Gastrocnemius medialis (tissue), 4 donors: ENCODE data around the gene POLG. TPM values are rescaled to one million over a fixed set of nuclear protein-coding genes. Genes with fewer than 3 reads are reported as not detected.

Source experiments
- ATAC-seq, 2 donors: fragments of 150-250 bp; one replicate each; pipeline ENCODE4 v1.9.1; 2016
- DNase-seq, 2 donors: peaks; one replicate each; pipeline ENCODE4 v3.0.0-alpha.2; 2019
- H3K27ac ChIP-seq, 4 donors: fragments of 200-600 bp; sonication (generic); 1 replicate in 1 of 4; 2 replicates in 3 of 4; pipeline ENCODE4 v1.5.1; 2016 to 2018; ENCODE audit warnings: mild to moderate bottlenecking in 2 of 4, moderate library complexity in 1 of 4
- H3K27me3 ChIP-seq, 3 donors: fragments of 200-600 bp; sonication (generic) in 2 of 3; 1 replicate in 1 of 3; 2 replicates in 2 of 3; pipeline versions ENCODE4 v1.5.1 to v1.6.0; 2016 to 2019; ENCODE audit warnings: mild to moderate bottlenecking in 1 of 3, moderate library complexity in 1 of 3
- H3K36me3 ChIP-seq, 2 donors: fragments of 200-600 bp; sonication (generic) in 1 of 2; one replicate each; pipeline ENCODE4 v1.5.1; 2017 to 2018
- H3K4me1 ChIP-seq, 2 donors: fragments of 200-600 bp; sonication (generic) in 1 of 2; one replicate each; pipeline ENCODE4 v1.5.1; 2016 to 2017; ENCODE audit warnings: mild to moderate bottlenecking in 2 of 2
- H3K4me3 ChIP-seq, 4 donors: fragments of 200-600 bp; sonication (generic) in 3 of 4; 1 replicate in 1 of 4; 2 replicates in 3 of 4; pipeline ENCODE4 v1.5.1; 2016 to 2019; ENCODE audit warnings: mild to moderate bottlenecking in 2 of 4
- H3K9me3 ChIP-seq, 3 donors: fragments of 200-600 bp; sonication (generic) in 2 of 3; 1 replicate in 1 of 3; 2 replicates in 2 of 3; pipeline ENCODE4 v1.5.1; 2016 to 2019
- POLR2A ChIP-seq, 2 donors: fragments of 450-650 bp; IDR thresholded peaks; one replicate each; pipeline ENCODE4 v1.6.1; 2017; ENCODE audit warnings: antibody characterized with exemption in 2 of 2, mild to moderate bottlenecking in 2 of 2, moderate library complexity in 2 of 2
- in situ Hi-C, 4 donors: fragments of 200-750 bp; cut with MboI; loops; one replicate each; pipeline versions ENCODE4 v1.15.0 to v1.8.0; 2017; ENCODE audit warnings: low sequenced_read_pairs in 4 of 4
- intact Hi-C: fragments of 100-400 bp; cut with DNase I; formaldehyde crosslinking; loops from one replicate; pipeline ENCODE4 v1.15.1; 2023; ENCODE audit warnings: low total_unique reads
- total RNA-seq, 4 donors: library from RNA; depleted of rRNA; stranded (reverse); fragments of >200 nt; gene quantifications; one replicate each; pipeline versions ENCODE4 v1.1.0 to v1.2.3, GENCODE V29; 2016
- TF ChIP-seq, protein P1 (sequence below), 5 experiments: fragments of 450-650 bp in 3 of 5; fragments of 200-600 bp in 2 of 5; sonication (generic) in 2 of 5; IDR thresholded peaks in 4 of 5; conservative IDR thresholded peaks in 1 of 5; 1 replicate in 4 of 5; 2 replicates in 1 of 5; pipeline ENCODE4 v1.5.1; 2016 to 2019; ENCODE audit warnings: antibody characterized with exemption in 5 of 5, mild to moderate bottlenecking in 3 of 5, moderate library complexity in 3 of 5

The POLG gene
- total RNA-seq, 4 donors from 2014 or later = 50.9 to 81.9 (median 61.4) TPM

DNA sequence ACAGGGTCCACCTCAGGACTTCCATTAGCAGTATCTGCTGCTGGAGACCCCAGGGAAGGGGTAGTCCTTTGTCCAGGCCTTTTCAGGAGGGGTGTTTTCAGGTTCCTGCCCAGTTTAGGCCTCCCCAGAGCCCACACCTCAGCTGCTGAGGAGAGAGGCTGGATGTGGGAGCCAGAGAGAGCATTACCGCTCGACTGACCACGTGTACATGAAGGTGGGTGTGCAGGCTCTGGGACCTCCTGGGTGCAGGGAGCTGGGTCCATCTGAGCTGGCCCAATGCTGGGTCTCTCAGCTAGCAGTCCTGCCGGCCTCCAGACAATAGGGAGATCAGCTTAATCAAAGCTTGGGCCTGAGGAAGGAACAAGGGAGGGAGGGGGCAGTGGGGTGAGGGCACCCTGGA is 29.1 kb upstream of the POLG start:
- Histone ChIP-seq H3K27me3 (peaks cover 96 to 99% (median 98%) of the 10 kb centered on the region in 3 donors), H3K4me3 (no peak overlapping the region), H3K27ac (no peak overlapping the region), H3K36me3 (no peaks in the 10 kb centered on the region), H3K9me3 (no peaks in the 10 kb centered on the region), H3K4me1 (peaks cover 0 to 12% of the 10 kb centered on the region in 2 donors)
- intact Hi-C loops = no loop called here
- in situ Hi-C loops = loop anchor here in 1 of 4 donors (5.0 kb wide), 1 partner anchor 69 kb away; no protein-coding TSS in a partner anchor
- no peak for DNase-seq
- no peak for ATAC-seq
- TF ChIP-seq, protein P1, sequence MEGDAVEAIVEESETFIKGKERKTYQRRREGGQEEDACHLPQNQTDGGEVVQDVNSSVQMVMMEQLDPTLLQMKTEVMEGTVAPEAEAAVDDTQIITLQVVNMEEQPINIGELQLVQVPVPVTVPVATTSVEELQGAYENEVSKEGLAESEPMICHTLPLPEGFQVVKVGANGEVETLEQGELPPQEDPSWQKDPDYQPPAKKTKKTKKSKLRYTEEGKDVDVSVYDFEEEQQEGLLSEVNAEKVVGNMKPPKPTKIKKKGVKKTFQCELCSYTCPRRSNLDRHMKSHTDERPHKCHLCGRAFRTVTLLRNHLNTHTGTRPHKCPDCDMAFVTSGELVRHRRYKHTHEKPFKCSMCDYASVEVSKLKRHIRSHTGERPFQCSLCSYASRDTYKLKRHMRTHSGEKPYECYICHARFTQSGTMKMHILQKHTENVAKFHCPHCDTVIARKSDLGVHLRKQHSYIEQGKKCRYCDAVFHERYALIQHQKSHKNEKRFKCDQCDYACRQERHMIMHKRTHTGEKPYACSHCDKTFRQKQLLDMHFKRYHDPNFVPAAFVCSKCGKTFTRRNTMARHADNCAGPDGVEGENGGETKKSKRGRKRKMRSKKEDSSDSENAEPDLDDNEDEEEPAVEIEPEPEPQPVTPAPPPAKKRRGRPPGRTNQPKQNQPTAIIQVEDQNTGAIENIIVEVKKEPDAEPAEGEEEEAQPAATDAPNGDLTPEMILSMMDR (IDR thresholded peaks at IDR 0.05 in 4 of 5, conservative IDR thresholded peaks at IDR 0.05 in 1 of 5) = no peak
- no peak for TF ChIP-seq POLR2A (IDR thresholded peaks at IDR 0.05)

DNA sequence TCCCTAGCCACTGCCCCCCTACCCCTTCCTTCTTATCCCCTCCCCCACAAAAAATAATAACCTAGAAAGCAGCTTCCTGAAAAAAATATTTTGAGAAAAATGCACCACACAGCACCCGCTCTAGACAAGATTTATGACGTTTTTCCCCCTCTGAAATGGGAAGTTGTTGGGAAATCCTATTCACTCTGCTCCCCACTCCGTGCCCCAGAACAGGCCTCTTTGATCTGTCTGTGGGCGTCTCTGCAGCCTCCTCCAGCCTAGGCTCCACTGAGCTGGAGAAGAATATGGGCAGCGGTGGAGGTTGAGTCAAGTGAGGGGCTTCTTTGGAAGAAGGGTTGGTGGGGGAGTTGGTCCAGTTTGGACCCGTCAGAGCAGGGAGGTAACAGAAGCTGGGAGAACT is 28.5 kb upstream of the POLG start:
- H3K9me3 ChIP-seq = no peaks in the 10 kb centered on the region
- ATAC-seq = no peak
- no peak overlapping the region for H3K27ac ChIP-seq
- H3K4me1 ChIP-seq = peaks cover 0 to 13% of the 10 kb centered on the region in 2 donors
- in situ Hi-C loops = loop anchor here in 1 of 4 donors (5.0 kb wide), 1 partner anchor 69 kb away; no protein-coding TSS in a partner anchor
- no peak overlapping the region for H3K4me3 ChIP-seq
- no peaks in the 10 kb centered on the region for H3K36me3 ChIP-seq
- TF ChIP-seq, protein P1 (IDR thresholded peaks at IDR 0.05 in 4 of 5, conservative IDR thresholded peaks at IDR 0.05 in 1 of 5) = no peak
- TF ChIP-seq POLR2A (IDR thresholded peaks at IDR 0.05) = no peak
- peaks cover 92 to 95% (median 94%) of the 10 kb centered on the region in 3 donors for H3K27me3 ChIP-seq
- no peak for DNase-seq
- intact Hi-C loops = no loop called here

DNA sequence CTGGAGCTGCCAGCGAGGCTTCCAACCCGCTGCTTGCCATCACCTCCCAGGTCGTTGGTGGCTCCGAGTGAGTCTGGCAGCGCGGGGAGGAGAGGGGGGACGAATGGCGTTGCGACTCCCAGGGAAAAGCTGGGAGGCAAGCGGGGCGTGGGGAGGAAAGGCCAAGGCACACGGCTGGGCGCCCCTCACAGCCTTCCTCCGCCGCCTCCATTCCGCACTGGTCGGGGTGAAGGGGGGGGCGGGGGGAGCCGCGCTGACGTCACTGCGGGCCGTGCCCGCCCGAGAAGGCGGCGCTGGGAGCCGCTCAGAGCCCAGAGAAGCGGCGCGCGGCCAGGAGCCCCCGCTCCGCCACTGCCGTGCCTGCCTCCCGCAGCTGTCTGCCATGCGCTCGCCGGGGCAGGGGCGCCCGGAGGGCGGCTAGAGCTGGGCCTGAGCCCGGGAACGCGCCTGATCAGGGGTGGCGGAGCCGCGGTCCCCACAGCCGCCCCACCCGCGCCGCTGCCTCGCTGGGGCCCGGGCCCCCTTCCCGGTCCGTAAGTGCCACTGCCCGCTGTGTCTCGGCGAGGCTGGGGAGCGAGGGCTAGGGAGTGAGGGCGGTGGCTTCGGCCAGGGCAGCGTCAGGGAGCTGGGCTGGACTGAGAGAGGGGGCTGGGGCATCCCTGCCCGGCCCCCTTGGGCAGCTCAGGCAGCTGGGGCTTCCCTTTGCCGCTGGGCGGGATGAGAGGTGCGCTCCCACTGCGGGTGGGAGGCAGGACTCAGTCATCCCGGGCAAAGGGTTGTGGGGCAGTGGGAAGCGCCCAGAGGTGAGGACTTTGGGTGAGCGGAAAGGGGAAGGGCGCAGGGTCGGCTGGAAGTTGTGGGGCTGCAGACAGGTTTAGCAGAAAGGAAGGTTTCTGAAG is 27.8 kb upstream of the POLG start:
- ATAC-seq = no peak
- no peak for TF ChIP-seq POLR2A (IDR thresholded peaks at IDR 0.05)
- TF ChIP-seq, protein P1 (IDR thresholded peaks at IDR 0.05 in 4 of 5, conservative IDR thresholded peaks at IDR 0.05 in 1 of 5) = no peak
- no peaks in the 10 kb centered on the region for H3K9me3 ChIP-seq
- intact Hi-C loops = no loop called here
- no peak overlapping the region for H3K27ac ChIP-seq
- H3K4me3 ChIP-seq = no peak overlapping the region
- no peak for DNase-seq
- peaks cover 0 to 12% of the 10 kb centered on the region in 2 donors for H3K4me1 ChIP-seq
- in situ Hi-C loops = loop anchor here in 1 of 4 donors (5.0 kb wide), 1 partner anchor 70 kb away; no protein-coding TSS in a partner anchor
- peaks cover 92 to 95% (median 94%) of the 10 kb centered on the region in 3 donors for H3K27me3 ChIP-seq
- no peaks in the 10 kb centered on the region for H3K36me3 ChIP-seq

DNA sequence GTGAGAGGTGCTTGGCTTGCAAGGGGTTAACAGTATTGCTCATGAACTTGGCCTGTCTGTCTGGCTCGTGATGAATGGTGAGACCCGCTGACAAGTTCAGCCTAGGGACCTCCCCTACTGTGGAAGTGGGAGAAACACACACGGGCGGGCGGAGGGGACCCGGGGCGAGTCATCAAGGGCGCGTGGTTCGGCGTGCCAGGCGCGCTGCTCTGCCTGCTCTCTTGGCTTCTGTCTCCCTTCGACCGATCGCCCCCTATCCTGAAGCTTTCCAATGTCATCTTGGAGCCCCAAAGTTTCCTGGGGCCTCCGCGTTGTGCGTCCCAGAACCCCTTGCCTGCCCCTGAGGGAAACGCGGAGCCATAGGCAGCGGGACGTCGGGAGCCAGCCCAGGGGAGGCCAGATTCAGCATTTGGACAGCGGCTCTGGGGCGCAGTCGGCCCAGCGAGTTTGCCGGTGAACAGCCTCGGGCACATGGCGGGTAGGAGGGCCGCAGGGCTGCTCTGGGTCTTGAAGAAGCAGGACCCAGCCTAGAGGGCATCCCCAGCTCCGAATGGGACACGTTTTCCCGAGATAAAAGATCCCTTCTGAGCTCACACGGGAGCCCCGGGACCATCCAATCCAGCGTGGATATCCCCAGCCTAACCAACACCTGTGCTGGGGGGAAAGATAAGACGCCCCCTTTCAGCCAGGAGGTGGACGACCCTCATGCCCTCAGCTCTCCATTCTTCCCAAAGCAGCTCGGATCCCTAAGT is 27.0 kb upstream of the POLG start:
- Histone ChIP-seq H3K27me3 (peaks cover 92 to 94% (median 92%) of the 10 kb centered on the region in 3 donors), H3K4me3 (no peak overlapping the region), H3K9me3 (no peaks in the 10 kb centered on the region), H3K27ac (no peak overlapping the region), H3K4me1 (peaks cover 0 to 8% of the 10 kb centered on the region in 2 donors), H3K36me3 (no peaks in the 10 kb centered on the region)
- in situ Hi-C loops (loop anchor here in 1 of 4 donors (5.0 kb wide), 1 partner anchor 71 kb away; no protein-coding TSS in a partner anchor), intact Hi-C loops (no loop called here)
- DNase-seq (peak in 1 of 2 donors; percentile 12), ATAC-seq (peak in 1 of 2 donors; percentile 30)
- TF ChIP-seq, protein P1 (IDR thresholded peaks at IDR 0.05 in 4 of 5, conservative IDR thresholded peaks at IDR 0.05 in 1 of 5) = no peak
- TF ChIP-seq POLR2A (IDR thresholded peaks at IDR 0.05) = no peak
